ENCODE measurements around the gene ICAM2.
"Not testable (repeated sequence)": the region's sequence is repeated elsewhere in the genome, so short reads cannot be mapped to it uniquely, and the experiment has no call there.

Gene ICAM2

DNA sequence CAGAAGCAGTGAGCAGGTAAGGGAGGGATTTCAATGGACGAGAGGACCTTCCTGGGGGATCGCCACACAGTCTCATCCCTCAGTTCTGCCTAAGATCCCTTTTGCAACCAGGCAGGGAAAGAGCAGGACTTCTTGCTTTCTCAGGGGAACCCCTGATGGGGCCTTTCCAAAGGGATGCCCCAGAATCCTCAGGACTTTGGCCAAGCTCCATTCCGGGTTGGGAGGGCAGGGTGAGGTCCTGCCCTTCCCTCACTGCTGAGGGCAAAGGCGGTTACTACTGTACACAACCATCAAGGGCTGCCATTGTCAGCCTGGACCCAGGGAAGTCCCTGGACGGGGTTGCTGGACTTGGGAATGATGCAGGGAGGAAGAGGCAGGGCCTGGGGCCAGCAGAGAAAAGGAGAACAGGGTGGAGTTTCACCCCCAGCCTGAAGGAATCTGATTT is 12.6 kb downstream of the ICAM2 start:
- Mint-ChIP-seq H3K36me3 (peaks cover 55% of the 10 kb centered on the region), H3K4me1 (peaks cover 53% of the 10 kb centered on the region), H3K4me3 (no peak overlapping the region), H3K27ac (peak overlapping the region; percentile 61), H3K9me3 (no peaks in the 10 kb centered on the region)
- DNase-seq (ENCODE audit: low spot score in 2 of 2), result no peak
- no peak for ATAC-seq

DNA sequence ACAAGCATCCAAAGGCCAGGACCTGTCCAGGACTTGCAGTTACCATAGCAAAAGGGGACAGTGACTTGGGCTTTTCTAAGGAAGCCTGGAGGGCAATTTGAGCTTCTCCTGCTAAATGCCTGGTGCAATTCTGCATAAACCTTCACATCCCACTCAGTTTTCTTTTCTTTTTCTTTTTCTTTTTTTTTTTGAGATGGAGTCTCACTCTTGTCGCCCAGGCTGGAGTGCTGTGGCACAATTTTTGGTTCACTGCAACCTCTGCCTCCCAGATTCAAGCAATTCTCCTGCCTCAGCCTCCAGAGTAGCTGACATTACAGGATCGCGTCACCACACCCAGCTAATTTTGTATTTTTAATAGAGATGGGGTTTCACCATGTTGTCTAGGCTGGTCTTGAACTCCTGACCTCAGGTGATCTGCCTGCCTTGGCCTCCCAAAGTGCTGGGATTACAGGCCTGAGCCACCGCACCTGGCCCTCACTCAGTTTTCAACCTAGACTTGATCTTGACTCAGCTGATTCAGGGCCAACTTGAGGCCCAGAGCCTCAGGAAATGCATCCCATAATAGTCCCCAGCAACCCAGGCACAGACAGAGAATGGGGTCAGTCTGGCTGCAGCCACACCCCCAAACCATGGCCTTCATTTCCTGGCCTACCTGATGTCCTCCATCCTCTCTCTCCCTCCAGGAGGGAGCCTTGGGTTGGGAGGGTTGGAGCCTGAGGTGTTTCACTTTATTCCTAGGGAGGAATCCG is 13.2 kb downstream of the ICAM2 start:
- DNase-seq (ENCODE audit: low spot score in 2 of 2); H3K9me3 Mint-ChIP-seq; H3K4me3 Mint-ChIP-seq; ATAC-seq: not testable (repeated sequence)
- peaks cover 55% of the 10 kb centered on the region for H3K36me3 Mint-ChIP-seq
- peaks cover 53% of the 10 kb centered on the region for H3K4me1 Mint-ChIP-seq
- peak overlapping the region; percentile 61 for H3K27ac Mint-ChIP-seq

DNA sequence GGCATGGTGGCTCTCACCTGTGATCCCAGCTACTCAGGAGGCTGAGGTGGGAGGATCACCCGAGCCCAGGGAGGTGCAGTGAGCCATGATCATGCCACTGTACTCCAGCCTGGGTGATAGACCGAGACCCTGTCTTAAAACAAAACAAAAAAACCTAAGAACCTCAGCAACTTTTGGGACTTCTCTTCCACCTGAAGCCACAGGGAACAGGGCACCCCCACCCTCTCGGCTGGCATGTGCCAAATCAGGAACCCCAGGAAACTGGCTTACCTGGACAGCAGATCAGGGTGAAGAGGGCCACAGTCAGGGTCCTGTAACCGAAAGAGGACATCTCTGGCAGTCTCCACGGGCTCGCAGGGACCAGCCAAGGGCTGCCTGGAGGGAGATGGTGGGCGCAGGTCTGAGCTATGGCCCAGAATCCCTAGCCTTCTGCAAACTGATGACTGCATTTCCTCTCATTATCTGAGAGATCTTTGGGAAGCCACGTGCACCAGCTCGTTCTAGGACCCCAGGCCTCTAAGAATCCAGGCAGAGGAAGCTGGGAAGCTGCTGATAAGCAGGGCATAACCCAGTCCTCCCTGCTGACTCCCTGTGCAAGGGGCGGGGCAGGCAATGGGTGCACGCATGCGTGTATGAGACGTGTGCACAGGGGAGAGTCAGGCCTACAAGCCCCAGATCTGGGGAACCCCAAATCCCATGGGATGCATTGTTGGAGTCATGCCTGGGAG is 13.9 kb downstream of the ICAM2 start:
- no peak overlapping the region for H3K4me3 Mint-ChIP-seq
- H3K9me3 Mint-ChIP-seq, result no peaks in the 10 kb centered on the region
- DNase-seq (ENCODE audit: low spot score in 2 of 2) (no peak), ATAC-seq (no peak)
- H3K36me3 Mint-ChIP-seq, result peaks cover 50% of the 10 kb centered on the region
- H3K4me1 Mint-ChIP-seq, result peaks cover 53% of the 10 kb centered on the region
- peak overlapping the region; percentile 61 for H3K27ac Mint-ChIP-seq

DNA sequence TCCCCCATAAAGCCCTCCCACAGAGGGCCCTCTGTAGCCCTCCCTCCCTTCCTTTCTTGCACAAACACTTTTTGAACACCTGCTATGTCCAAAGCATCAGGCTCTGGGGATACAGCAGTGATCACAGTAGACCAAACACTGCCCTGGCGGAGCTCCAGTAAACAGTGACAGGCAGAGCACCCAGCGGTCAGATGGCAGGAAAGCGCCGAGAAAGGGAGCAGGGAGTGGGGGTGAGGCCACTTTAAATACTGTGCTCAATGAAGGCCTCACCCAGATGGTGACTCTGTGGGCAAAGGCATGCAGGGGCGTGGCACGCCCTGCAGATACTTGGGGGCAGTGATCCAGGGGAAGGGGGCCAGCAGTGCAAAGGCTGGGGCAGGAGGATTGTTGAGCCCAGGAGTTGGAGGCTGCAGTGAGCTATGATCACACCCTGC is 14.7 kb downstream of the ICAM2 start:
- DNase-seq (ENCODE audit: low spot score in 2 of 2) (no peak), ATAC-seq (no peak)
- Mint-ChIP-seq H3K27ac (peak overlapping the region; percentile 83), H3K9me3 (no peaks in the 10 kb centered on the region), H3K4me1 (peaks cover 58% of the 10 kb centered on the region), H3K36me3 (peaks cover 45% of the 10 kb centered on the region), H3K4me3 (no peak overlapping the region)

DNA sequence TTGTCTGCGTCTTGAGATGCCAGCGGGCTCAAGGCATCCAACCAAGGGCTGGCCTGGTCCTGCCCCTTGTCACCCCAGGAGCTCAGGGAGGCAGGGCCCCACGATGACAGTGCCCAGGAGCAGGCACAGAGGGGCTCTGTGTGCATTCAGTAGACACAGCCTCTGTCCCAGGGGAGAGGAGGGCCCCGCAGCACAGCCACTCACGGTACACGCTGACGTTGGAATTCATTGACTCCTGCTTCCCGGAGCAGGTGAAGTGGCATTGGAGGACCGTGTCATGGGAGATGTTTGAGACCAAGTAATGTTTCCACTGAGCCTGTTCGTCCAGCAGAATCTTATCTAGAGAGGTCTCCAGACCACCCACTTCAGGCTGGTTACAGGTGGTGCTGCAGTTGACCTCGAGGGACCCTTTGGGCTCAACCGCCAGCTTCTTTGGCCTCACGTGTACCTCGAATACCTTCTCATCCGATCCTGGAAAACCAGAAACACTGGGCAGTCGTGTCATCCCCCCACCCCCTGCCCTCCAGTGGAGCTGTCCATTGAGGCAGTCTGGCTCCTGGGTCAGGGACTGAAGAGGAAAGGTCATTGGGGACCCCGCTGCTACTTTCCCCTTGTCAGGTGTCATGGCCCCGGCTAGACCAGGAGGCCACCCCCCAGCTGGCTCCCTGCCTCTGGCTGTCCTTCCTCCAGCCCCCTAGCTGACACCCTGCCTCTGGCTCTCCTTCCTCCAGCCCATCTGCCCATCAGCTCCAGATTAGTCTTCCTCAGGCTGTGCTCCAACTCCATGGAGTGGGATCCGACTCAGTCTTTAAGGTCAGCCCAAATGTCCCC is 15.3 kb downstream of the ICAM2 start:
- Mint-ChIP-seq H3K4me1 (peaks cover 62% of the 10 kb centered on the region), H3K36me3 (peaks cover 45% of the 10 kb centered on the region), H3K9me3 (no peaks in the 10 kb centered on the region), H3K27ac (peak overlapping the region; percentile 83), H3K4me3 (no peak overlapping the region)
- DNase-seq (ENCODE audit: low spot score in 2 of 2), result no peak
- ATAC-seq, result no peak

DNA sequence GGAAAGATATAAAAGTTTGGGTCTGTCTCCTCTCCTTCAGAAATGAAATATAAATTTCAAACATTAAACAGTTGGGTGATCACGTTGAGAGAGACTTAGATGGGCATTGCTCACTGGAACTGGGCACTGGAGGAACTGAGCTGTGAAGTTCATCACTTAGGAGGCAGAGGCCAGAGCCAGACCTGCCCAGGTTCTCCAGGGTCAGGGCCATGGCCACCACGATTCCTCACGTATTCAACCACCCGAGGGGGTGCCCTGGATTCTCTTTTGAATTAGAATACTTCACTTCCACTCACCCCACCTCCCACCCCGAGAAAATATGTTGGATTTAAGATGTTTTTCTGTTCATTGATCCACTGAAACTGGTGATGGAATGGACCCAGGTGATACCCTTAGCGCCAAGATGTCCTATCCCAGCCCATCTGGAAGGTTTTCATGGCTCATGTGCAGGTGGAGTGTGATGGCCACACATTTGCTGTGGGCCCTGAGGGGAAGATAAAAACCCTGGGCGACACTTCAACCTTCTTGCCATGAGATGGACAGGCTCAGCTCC is 16.1 kb downstream of the ICAM2 start:
- Mint-ChIP-seq H3K4me3 (no peak overlapping the region), H3K27ac (peak overlapping the region; percentile 83), H3K9me3 (no peaks in the 10 kb centered on the region), H3K4me1 (peaks cover 62% of the 10 kb centered on the region), H3K36me3 (peaks cover 49% of the 10 kb centered on the region)
- ATAC-seq (no peak), DNase-seq (ENCODE audit: low spot score in 2 of 2) (no peak)

DNA sequence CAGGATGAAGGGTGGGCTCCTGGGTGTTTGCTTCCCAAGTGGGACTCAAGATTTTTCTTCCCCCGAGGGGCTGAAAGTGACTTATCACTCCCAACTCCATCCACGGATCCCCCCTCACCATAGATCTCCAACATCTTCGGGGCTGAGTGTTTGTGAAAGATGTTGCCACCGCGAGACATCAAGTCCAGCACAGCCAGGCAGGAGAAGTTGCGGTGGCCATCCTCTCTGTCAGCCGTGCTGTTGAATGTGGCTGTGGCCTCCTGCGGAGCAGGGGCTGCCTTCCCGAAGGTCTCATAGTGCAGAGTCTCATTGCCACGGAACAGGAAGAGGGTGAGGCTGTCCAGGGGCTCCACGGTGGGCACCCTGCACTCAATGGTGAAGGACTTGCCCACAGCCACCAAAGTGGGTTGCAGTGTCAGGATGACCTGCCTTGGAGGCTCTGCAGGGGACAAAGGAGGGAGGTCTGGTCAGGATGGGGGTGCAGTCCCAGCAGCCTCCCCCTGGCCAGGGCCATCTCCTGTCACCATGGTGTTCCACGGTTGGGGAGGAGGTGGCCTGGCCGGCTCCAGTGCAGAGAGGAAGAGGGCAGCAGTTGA is 16.8 kb downstream of the ICAM2 start:
- H3K36me3 Mint-ChIP-seq, result peaks cover 47% of the 10 kb centered on the region
- no peak for ATAC-seq
- H3K4me3 Mint-ChIP-seq, result no peak overlapping the region
- no peaks in the 10 kb centered on the region for H3K9me3 Mint-ChIP-seq
- peaks cover 62% of the 10 kb centered on the region for H3K4me1 Mint-ChIP-seq
- peak overlapping the region; percentile 83 for H3K27ac Mint-ChIP-seq
- no peak for DNase-seq (ENCODE audit: low spot score in 2 of 2)

DNA sequence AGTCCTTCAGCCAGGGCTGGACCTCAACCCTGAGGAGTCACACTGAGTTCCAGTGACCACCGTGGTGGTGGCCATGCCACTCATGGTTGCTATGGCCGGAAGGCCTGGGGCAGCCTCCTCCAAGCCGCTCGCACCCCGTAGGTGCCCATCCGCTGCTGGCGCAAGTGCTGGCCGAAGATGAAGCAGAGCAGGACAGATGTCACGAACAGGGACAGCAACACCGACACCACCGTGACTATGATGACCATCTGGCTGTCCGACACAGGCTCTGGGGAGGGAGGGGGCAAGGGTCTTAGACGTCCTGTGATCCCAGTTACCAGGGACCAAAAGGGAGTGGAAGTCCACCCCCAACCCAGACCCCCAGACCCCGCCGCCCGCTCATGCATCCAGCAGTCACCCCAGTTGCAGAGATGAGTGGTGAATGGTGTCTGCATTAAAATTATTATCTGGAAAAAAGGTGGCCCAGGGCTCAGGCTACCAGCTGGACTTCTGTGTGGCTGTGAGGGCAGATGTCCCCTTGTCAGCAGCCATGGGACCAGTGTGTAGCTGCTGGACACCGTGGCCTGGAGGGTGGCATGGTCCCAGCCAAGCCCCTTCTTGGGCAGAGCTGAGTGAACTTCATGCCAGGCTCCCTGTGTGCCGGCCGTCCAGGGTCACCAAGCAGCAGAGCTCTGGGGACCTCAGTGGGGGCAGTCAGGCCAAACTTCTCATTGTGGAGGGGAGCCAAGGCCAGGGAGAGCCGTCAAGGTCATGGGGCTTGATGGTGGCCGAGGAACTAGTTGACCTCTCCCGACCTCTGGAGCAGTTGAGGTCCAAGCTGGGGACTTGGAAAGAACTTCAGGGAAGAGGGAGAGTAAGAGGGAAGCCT is 17.5 kb downstream of the ICAM2 start:
- Mint-ChIP-seq H3K9me3 (no peaks in the 10 kb centered on the region), H3K36me3 (peaks cover 52% of the 10 kb centered on the region), H3K4me3 (no peak overlapping the region), H3K4me1 (peaks cover 59% of the 10 kb centered on the region), H3K27ac (peak overlapping the region; percentile 83)
- DNase-seq (ENCODE audit: low spot score in 2 of 2), result no peak
- ATAC-seq, result no peak

DNA sequence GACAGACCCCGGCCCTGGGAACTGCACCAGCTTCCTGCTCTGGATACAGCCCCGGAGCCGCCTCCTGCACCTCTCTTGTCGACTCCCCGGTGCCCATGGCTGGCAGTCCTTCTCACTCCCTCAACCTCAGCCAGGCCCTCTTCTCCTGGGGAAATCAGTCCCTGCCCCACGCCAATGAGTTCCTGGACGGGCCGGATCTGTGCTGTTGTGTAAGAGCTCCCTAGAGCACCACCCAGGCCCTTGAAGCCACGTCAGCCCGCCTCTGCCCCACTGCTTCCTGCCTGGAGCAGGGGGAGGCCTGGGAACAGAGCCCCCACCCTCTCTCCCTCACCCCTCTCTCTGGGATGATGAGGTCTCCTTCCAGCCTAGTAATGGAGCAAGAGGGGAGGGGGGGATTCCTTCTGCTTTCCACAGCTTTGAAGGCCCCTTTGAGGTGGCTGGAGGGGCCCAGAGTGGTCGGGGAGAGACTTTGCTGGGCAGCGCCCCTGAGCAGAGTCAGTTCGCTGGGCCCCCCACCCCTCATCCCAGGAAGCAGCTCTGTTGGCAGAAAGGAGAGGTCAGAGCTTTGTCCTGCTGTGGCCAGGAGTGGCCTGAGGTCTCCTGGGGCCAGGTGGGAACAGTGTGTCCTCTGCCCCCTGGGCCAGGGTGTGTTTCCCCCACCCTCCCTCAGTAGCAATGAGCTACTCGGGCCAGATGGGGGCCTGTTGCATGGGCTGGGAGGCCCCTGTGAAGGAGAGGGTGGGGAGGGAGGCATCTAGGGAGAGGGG is 18.5 kb downstream of the ICAM2 start:
- DNase-seq (ENCODE audit: low spot score in 2 of 2) (no peak), ATAC-seq (no peak)
- Mint-ChIP-seq H3K9me3 (no peaks in the 10 kb centered on the region), H3K36me3 (peaks cover 50% of the 10 kb centered on the region), H3K4me3 (no peak overlapping the region), H3K27ac (peak overlapping the region; percentile 34), H3K4me1 (peaks cover 59% of the 10 kb centered on the region)

DNA sequence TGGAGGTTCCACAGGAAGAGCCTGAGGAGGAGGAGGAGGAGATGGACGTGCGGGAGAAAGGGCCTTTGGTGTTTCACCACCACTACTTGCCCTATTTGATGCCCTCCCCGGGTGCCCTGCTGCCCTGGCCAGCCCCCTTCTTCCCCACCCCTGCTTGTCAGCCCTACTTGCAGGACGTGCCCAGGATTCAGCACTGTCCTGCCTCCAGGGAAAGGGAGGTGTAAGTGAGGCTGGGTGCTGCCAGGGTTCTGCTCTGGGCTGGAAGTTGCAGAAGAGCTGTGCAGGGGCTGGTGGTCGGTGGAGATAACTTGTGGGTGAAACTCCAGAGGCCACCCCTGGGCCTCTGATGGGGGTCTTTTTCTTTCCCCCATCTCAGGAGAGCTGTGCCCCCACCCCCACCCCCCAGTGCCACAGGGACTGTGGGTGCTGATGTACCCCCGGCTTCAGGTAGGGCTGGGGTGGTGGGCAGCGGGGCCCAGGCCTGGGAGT is 19.3 kb downstream of the ICAM2 start:
- Mint-ChIP-seq H3K36me3 (peaks cover 49% of the 10 kb centered on the region), H3K27ac (peak overlapping the region; percentile 64), H3K4me1 (peaks cover 55% of the 10 kb centered on the region), H3K9me3 (no peaks in the 10 kb centered on the region), H3K4me3 (no peak overlapping the region)
- DNase-seq (ENCODE audit: low spot score in 2 of 2), result no peak
- no peak for ATAC-seq

DNA sequence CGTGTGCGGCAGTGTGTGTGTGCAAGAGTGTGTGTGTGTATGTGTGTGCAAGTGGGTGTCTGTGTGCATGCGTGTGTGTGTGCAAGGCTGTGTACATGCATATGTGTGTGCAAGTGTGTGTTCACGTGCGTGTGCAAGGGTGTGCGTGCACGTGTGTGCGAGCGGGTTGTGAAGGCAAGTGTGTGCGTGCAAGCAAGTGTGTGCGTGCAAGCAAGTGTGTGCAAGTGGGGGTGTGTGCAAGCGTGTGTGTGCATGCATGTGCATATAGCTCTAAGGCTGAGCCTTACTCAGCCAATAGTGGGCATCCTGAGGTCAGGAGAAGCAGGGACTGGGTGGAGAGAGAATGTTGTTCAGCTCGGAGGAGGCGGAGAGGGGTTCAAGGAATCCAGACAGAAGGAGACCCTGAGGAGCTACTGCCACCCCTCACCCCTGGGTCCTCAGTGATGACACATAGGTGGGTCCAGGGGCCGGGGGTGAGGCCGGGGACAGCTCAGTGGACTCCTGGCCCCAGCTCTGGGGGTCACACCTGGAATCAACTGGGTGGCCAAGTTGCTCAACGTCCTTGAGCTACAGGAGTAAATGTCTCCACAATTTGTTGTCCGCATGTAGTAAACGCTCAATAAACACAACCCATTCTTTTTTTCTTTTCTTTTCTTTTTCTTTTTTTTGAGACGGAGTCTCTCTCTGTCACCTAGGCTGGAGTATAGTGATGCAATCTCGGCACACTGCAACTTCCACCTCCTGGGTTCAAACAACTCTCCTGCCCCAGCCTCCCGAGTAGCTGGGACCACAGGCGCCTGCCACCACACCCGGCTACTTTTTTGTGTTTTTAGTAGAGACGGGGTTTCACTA is 20.5 kb downstream of the ICAM2 start:
- ATAC-seq (no peak), DNase-seq (ENCODE audit: low spot score in 2 of 2) (no peak)
- Mint-ChIP-seq H3K27ac (peak overlapping the region; percentile 64), H3K36me3 (peaks cover 38% of the 10 kb centered on the region), H3K9me3 (no peaks in the 10 kb centered on the region), H3K4me3 (peak overlapping the region; percentile 87), H3K4me1 (peaks cover 51% of the 10 kb centered on the region)

DNA sequence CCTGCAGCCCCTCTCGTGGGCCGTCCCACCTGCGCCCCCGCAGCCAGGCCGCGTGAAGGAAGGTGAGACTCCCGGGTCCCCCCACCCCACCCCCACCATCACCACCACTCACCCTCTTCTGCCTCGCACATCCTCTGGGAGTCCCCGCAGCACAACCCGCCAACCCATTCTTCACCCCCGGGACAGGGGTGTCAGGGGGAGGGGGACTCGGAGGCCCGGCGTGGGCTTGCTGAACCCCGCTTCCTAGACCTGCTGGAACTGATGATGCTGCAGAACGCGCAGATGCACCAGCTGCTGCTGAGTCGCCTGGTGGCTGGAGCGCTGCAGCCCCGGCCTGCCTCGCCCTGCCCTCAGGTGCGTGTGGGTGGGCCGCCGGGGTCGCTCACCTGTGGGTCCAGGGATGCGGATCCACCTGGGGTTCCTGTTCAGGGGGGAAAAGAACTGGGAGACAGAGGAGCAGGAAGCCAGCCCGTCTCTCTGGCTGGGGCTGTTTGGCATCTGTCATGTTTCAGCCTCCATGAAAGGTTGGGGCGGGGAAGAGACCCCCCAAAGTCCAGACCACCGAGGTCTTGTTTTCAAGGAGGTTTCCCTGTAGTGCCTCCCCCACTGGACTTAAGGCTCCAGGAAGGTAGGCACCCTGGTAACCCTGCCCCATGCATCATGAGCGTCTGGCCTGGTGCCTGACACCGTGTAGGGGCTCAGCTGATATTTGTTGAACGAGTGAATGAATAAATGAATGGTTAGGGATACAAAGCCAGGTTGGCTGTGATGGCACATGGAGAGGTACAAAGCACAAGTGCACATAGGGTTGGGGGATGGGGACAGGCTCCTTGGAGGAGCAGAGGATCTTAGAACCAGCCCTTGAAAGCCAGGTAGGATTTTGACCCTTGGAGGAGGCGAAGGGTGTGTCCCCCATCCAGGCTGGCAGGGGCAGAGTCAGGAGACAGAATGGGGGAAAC is 21.4 kb downstream of the ICAM2 start:
- Mint-ChIP-seq H3K27ac (peak overlapping the region; percentile 38), H3K9me3 (no peaks in the 10 kb centered on the region), H3K36me3 (peaks cover 29% of the 10 kb centered on the region), H3K4me3 (peak overlapping the region; percentile 87), H3K4me1 (peaks cover 53% of the 10 kb centered on the region)
- no peak for DNase-seq (ENCODE audit: low spot score in 2 of 2)
- ATAC-seq, result peak; percentile 48
